Measurements from ENCODE around the gene ADD1.

Gene ADD1

DNA sequence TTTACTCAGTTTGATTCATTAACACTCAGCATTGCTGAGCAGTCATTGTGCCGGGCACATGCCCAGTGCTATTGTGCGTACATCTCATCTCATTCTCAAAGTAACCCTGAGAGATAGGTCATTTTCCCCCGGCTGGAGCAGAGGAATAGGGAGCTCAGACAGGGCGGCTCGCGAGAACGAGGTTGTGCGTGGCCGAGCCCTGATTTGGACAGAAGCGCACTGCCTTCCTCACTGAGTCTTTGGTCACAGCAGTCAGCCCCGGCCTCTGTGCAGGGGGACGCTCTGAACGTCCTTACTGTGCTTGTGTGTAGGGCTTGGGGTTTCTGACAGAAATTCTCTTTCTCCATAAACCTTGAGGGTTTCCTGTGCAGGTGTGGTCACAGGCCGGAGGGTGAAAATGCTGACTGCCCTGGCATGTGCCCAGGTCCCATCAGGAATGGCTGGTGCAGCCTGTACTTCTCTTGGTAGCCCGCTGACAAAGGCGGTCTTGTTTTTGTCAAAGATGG, 80.1 kb downstream of the ADD1 start:
- Histone ChIP-seq H3K36me3 (ENCODE audit: control insufficient read depth, insufficient read depth, low read length) (peaks cover 33% of the 10 kb centered on the region), H3K27me3 (replicated peaks; ENCODE audit: control insufficient read depth, insufficient read depth, low read length) (no peaks in the 10 kb centered on the region), H3K4me3 (replicated peaks; ENCODE audit: low read depth, low read length) (no peak overlapping the region)
- TF ChIP-seq, protein P1, sequence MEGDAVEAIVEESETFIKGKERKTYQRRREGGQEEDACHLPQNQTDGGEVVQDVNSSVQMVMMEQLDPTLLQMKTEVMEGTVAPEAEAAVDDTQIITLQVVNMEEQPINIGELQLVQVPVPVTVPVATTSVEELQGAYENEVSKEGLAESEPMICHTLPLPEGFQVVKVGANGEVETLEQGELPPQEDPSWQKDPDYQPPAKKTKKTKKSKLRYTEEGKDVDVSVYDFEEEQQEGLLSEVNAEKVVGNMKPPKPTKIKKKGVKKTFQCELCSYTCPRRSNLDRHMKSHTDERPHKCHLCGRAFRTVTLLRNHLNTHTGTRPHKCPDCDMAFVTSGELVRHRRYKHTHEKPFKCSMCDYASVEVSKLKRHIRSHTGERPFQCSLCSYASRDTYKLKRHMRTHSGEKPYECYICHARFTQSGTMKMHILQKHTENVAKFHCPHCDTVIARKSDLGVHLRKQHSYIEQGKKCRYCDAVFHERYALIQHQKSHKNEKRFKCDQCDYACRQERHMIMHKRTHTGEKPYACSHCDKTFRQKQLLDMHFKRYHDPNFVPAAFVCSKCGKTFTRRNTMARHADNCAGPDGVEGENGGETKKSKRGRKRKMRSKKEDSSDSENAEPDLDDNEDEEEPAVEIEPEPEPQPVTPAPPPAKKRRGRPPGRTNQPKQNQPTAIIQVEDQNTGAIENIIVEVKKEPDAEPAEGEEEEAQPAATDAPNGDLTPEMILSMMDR (IDR thresholded peaks at IDR 0.05; ENCODE audit: insufficient read depth, low read length, poor library complexity, severe bottlenecking) = no peak
- DNase-seq (ENCODE audit: extremely low read depth, insufficient read length) = no peak

- TF ChIP-seq, protein P1 (IDR thresholded peaks at IDR 0.05; ENCODE audit: insufficient read depth, low read length, poor library complexity, severe bottlenecking) = no peak
- Histone ChIP-seq H3K36me3 (ENCODE audit: control insufficient read depth, insufficient read depth, low read length) (peaks cover 36% of the 10 kb centered on the region), H3K4me3 (replicated peaks; ENCODE audit: low read depth, low read length) (no peak overlapping the region), H3K27me3 (replicated peaks; ENCODE audit: control insufficient read depth, insufficient read depth, low read length) (no peaks in the 10 kb centered on the region)
- DNase-seq (ENCODE audit: extremely low read depth, insufficient read length) = no peak
Observed at GRCh38 chr4:2924286-2924685, 80.6 kb downstream of the ADD1 start.

DNA sequence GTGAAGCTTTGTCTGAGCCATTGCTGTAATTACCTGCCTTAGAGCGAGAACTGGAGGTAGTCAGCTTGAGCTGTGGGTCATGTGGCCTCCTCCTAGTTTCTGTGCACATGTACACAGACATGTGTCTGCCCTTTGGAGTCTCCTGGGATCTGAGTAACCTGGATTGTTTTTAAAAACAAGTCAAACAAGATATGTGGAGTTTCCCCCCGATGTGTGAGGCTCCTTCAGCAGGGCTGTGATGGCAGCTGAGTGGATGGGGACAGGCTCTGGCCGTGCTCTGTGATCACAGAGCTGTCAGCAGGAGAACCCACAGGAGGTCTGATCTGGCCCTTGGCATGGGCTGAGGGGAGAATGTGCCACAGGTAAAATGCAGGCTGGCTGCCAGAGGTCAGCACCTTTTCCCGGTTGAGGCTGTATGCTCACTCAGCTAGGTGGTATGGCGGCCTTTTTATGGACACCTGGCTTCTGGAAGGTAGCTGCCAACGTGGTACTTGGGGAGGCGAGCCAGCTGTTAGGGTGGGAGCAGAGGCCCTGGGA, 81.2 kb downstream of the ADD1 start:
- no peak overlapping the region for H3K4me3 ChIP-seq (replicated peaks; ENCODE audit: low read depth, low read length)
- peaks cover 40% of the 10 kb centered on the region for H3K36me3 ChIP-seq (ENCODE audit: control insufficient read depth, insufficient read depth, low read length)
- DNase-seq (ENCODE audit: extremely low read depth, insufficient read length) = no peak
- H3K27me3 ChIP-seq (replicated peaks; ENCODE audit: control insufficient read depth, insufficient read depth, low read length) = no peaks in the 10 kb centered on the region
- TF ChIP-seq, protein P1 (IDR thresholded peaks at IDR 0.05; ENCODE audit: insufficient read depth, low read length, poor library complexity, severe bottlenecking) = no peak

DNA sequence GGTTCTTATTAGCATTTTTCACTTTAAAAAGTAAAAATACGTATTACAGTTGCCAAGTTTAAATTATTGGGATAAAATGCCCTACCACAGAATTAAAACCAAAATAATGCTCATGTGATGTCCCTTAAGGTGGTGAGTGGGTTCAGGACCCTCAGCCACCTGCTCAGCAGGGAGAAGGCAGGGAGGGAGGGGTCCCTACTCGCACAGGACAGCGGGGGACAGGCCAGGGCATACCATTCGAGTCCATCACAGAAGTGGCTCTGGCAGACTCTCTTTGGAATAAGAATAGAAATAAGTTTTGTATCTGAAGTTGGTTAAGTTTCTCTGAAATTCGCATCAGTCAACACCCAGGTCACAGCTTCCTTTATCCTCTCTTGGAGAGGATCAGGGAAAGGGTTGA, 81.9 kb downstream of the ADD1 start:
- no peak for DNase-seq (ENCODE audit: extremely low read depth, insufficient read length)
- Histone ChIP-seq H3K4me3 (replicated peaks; ENCODE audit: low read depth, low read length) (no peak overlapping the region), H3K27me3 (replicated peaks; ENCODE audit: control insufficient read depth, insufficient read depth, low read length) (no peaks in the 10 kb centered on the region), H3K36me3 (ENCODE audit: control insufficient read depth, insufficient read depth, low read length) (peaks cover 45% of the 10 kb centered on the region)
- TF ChIP-seq, protein P1 (IDR thresholded peaks at IDR 0.05; ENCODE audit: insufficient read depth, low read length, poor library complexity, severe bottlenecking) = no peak

- Histone ChIP-seq H3K36me3 (ENCODE audit: control insufficient read depth, insufficient read depth, low read length) (peaks cover 50% of the 10 kb centered on the region), H3K27me3 (replicated peaks; ENCODE audit: control insufficient read depth, insufficient read depth, low read length) (no peaks in the 10 kb centered on the region), H3K4me3 (replicated peaks; ENCODE audit: low read depth, low read length) (no peak overlapping the region)
- no peak for DNase-seq (ENCODE audit: extremely low read depth, insufficient read length)
- TF ChIP-seq, protein P1 (IDR thresholded peaks at IDR 0.05; ENCODE audit: insufficient read depth, low read length, poor library complexity, severe bottlenecking) = no peak
Observed at GRCh38 chr4:2925931-2926860, 82.6 kb downstream of the ADD1 start.
